Measurements from ENCODE around the gene ZNF385B.
"Not testable (repeated sequence)": the region's sequence is repeated elsewhere in the genome, so short reads cannot be mapped to it uniquely, and the experiment has no call there.

Gene ZNF385B

DNA sequence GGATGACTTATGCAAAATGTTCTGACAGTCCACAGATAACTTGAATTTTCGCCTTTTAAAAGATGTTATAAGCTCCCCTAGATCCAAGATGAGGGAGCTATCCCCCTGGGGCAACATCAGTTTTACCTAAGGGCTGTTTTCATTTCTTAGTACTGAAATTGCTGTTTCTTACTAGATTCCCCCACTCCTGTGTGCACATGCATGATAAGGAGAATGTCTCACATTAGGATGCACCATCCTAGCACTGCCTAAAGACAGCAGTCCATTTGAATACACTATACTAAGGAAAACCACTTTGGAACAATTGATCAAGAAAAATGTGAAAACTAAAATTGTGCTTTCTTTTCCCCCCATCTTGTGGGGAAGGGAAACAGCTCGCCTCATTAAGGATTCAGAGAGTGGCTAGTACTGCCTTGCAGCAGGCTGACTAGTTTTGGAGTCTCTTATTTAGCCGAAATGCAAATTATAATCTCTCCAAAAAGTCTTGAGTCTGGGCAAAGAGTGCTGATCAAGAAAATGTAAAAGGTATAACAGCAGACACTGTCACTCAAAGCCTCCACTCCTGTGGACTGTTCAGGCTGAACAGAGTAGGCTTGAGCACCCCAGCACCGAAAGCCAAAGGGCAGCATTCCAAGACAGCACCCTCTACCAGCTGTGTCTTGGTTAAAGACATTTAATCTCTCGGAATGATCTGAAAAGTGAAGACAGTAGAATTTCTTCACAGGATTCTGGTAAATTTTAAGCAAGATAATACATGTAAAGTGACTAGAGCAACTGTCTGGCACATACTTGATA lies 65.0 kb downstream of the ZNF385B start:
- DNase-seq: no peak

DNA sequence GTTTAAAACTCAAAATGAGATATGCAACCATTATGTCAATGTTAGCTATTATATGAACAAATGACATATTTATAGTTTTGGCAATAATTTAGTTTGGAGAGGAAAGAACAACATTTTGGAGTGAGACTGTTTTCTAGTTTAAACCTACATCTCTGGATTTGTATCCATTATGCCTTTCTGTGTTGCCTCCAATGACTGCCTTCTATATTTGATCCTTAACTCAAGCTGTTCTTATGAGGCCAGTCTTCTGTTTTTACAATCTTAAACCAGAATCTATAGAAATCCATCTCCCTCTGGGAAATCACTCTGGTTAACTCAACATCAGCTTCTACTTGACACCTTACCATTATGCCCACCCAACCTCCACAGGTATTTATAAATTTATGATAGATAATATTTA lies 67.5 kb downstream of the ZNF385B start:
- DNase-seq: no peak

DNA sequence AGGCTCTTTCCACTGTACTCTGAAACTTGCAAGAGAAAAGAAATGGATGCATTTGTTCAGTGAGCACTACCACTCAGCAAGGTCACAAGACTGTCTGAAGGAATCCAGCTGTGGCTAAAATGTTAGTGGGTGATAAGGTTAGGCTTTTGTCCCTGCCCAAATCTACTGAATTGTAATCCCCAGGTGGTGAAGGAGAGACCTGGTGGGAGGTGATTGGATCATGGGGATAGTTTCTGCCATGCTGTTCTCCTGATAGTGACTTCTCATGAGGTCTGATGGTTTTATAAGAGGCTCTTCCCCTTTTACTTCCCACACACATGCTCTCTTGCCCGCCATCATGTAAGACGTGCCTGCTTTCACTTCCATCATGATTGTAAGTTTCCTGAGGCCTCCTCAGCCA lies 68.2 kb downstream of the ZNF385B start:
- DNase-seq: no peak

DNA sequence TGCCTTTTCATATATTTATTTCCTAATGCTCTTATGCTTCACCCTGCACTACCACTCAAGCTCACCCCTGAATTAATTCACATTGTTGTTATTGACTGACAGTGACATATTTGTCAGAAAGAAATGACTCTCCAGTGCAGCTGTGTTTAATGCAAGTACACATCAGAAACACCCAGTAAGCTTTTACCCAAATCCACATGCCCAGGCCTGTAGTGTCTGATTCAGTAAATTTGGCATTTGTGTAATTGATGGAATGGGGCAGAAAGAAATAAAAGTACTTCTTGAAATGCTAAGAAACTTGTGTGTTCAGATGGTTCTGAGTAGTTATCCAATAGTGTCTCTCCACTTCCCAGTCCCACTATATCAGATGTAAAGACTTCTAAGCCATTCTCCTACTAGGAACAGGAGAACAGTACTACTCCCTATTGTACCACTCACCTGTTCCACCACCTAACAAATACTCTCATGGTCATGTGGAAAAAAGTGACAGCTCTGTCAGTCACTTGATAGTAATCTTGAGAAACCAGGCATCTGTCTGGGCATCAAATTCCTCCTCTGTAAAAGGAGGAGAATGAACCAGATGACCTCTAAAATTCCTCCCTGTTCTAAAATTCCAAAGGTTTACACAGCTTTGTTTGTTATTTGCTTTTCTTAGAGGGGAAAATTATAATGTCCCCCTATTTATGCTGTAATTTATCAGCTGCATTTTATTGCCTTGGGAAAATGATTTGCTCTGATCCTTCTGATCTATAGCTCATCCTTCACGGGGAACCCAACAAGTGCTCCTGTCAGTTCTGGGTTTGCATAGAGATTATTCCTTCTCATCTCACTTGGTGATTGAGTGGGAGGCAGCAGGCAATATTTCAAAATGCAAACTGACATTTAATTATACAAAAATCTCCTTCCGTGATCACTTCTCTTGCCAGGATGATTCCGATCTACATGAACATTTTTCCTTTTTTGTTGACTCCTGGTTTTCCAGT lies 70.9 kb downstream of the ZNF385B start:
- no peak for DNase-seq

DNA sequence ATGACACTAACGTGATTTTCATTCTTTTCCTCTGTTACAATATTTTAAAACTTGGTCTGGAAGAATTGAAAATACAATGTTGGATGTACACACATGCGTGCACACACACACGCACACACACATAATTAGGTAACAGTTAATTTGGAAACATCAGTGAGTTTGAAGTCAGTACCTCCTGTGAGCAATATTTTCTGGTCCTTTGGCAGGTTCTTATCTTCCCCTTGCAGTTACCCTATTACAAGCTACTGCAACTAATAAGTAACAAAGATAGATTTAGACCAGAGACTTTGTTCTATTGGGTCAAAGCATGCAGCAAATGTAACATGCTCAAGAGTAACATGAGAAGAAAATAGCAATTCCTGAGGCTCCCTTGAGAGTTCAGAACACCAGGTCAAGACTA lies 73.3 kb downstream of the ZNF385B start:
- DNase-seq: no peak

DNA sequence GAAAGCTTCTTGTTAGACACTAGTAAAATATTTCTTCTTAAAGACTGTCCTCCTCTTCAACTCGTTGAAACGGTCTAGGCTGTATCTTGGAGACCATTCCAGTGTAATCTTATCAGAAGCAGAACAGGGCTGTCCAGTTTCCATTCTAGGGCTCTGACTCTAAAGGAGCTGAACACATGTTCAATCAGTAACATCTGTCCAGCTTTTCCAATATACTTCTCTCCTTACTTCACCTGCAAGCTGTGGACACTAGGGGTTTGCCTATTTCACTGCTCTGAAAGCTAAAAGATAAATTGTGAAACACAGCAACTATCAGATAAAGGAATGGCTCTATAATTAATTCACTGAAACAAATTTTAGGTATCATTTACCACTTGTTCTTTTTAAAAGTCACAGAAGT lies 73.8 kb downstream of the ZNF385B start:
- no peak for DNase-seq

DNA sequence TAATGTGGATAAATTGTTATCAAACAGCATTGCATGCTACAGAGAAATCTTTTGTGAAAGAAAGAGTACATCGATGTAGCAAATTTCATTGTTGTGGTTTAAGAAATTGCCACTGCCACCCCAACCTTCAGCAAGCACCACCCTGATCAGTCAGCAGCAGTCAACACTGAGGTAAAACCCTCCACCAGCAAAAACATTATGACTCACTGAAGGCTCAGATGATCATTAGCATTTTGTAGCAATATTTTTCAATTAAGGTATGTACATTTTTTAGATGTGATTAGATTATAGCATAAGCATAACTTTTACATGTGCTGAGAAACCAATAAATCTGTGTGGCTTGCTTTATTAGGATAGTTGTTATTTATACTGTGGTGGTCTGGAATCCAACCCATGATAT lies 75.5 kb downstream of the ZNF385B start:
- no peak for DNase-seq

DNA sequence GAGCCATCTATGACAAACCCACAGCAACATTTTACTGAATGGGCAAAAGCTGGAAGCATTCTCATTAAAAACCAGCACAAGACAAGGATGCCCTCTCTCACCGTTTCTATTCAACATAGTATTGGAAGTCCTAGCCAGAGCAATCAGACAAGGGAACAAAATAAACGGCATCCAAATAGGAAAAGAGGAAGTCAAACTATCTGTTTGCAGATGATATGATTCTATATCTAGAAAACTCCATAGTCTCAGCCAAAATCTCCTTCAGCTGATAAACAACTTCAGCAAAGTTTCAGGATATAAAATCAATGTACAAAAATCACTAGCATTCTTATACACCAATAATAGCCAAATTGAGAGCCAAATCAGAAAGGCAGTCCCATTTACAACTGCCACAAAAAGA lies 79.1 kb downstream of the ZNF385B start:
- not testable (repeated sequence) for DNase-seq

DNA sequence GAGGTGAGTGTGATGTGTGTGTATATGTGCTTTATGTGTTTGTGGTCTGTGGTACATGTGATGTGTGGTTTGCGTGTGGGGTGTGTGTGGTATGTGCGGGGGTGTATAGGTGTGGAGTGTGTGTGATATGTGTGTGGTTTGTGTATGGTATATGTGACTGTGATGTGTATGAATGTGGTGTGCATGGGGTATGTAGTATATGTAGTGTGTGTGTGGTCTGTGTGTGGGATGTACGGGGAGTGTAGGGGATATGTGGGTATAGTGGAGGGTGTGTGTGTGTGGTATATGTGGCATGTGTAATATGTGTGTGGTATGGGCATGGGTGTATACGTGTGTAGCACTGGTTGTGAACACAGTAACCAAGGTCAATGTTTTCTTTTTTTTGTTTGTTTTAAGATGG lies 87.4 kb downstream of the ZNF385B start:
- DNase-seq: no peak

DNA sequence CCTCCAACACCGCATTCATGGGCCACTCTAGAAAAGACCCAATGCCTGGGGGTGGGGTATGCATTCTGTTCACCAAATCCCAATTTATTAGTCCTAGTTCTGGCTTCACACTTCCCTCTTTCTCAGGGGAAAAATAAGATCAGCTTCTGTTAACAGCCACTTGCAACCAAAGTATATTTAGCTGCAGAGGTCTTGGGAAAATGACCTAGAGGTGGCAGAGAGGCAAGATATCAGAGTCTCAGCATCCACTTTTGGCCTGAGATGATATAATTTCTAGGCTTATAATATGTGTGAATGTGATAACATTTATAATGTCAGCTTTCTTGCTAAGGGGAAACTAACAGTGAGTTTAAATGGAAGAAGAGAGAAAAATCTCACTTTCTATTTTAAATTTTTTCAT lies 89.1 kb downstream of the ZNF385B start:
- no peak for DNase-seq

DNA sequence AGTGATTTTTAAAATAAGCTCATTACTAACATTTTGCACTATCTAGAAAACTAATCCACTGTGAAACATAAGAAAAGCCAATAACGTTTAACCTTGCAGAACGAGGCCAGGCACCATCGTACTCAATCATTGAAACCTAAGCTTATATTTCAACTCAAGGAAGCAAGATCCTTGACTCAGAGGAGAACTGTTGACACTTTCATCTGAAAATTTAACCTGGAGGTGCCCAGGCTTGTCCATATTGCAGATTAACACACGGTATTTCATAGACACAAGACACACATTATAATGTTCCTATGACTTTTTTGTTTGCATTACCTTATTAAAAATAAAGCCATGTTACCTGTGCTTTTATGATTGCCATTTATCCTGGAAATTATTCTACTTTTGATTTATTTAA lies 89.6 kb downstream of the ZNF385B start:
- DNase-seq: no peak

DNA sequence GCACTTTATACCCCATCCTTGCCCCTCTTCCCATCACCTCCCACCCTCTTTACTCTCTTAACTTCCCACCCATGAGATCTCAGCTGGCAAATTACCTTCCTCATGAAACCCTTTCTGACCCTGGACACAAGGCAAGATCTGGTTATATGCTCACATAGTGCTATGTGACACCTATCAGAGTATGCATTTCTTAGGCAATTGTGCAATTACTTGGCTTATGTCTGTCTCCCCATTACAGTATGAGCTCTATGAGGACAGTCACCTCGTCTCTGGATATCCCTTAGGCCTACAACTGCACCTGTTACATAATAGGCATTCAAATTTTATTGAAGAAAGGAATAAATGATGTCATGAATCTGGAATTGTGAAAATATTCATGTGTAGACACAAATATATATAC lies 91.4 kb downstream of the ZNF385B start:
- DNase-seq: no peak

DNA sequence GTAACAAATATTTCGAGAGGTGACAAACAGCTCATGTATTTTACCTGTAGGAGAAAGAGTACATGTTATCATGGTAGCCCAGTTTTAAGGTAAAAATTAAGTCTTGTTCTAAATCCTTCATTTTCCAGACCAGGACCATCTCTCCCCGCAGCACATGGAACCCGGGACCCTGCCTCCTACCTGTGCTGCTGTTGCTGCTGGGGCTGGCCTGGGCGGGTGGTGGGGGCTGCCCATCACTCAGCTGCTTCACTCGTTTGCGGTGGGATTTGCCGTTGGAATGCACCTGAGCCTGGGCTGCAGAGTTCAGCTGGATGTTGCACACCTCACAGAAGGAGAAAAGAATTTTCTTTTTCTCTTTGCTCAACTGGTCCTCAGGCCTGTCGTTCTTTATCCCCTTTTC lies 92.1 kb downstream of the ZNF385B start:
- DNase-seq: no peak

DNA sequence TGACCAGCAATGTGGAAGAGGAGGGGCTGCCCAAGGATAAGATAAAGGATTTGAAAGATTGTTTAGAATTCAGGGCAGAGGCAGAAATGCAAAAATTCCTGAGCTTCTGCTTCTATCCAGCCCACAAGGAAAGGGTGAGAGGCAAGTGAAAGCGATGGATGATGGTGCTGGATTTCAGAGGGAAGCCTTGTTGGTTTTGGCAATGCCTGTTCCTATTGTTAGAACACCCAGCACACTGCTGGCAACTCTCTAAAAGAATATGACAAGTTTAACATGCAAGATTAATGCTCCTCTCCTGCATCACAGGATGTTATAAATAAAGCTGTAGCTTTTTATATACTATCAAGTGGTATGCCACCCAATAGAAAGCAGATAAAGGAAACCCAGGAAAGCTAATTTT lies 92.6 kb downstream of the ZNF385B start:
- no peak for DNase-seq

DNA sequence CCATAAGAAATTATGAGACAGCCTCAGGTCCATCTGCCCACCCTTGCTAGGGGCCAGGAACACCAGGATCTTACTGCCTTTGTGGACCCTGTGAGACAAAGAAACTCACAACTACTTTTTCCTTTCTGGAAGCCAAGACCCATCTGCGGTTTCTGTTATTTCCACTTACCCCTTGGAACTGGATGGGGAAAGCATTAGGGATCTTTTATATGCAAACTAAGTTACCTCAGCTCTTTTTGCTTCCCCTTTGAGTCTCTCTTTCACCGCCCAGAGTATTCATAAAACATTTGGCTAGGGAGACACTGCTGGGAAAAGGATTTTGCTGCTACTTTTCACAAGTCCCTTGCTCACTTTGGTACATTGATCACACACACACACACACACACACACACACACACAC lies 95.7 kb downstream of the ZNF385B start:
- no peak for DNase-seq

DNA sequence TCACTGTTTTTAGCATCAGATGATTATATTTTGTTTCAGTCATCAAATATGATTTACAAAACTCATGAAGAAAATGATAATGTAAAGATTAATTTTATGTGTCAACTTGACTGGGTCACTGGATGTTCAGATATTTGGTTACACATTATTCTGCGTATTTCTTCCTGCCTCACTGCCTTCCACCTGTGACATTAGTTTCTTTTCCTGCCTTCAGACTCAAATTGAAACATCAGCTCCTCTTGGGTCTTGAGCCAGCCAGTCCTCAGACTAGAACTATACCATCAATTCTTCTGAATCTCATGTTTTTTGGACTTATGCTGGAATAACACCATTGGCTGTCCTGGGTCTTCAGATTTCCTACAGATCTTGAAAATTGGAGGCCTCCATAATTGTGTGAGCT lies 96.7 kb downstream of the ZNF385B start:
- no peak for DNase-seq

DNA sequence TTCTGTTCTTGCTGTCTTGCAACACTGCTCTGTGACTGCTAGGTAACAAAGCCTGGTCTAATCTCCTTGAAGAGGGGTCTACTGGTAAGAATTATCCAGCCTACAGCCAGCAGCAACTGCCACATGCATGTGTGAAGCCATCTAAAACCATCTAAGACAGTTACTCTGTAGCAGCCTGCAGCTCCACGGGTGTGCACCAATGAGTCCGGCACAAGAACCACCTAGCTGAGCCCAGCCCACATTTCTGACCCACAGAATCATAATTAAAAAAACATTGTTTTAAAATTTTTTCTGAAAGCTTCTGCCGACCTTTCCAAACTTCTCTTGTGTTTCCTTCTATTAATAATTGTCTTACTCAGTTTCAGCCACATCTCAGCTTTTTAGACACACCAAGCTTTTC lies 102.8 kb downstream of the ZNF385B start:
- DNase-seq: no peak

DNA sequence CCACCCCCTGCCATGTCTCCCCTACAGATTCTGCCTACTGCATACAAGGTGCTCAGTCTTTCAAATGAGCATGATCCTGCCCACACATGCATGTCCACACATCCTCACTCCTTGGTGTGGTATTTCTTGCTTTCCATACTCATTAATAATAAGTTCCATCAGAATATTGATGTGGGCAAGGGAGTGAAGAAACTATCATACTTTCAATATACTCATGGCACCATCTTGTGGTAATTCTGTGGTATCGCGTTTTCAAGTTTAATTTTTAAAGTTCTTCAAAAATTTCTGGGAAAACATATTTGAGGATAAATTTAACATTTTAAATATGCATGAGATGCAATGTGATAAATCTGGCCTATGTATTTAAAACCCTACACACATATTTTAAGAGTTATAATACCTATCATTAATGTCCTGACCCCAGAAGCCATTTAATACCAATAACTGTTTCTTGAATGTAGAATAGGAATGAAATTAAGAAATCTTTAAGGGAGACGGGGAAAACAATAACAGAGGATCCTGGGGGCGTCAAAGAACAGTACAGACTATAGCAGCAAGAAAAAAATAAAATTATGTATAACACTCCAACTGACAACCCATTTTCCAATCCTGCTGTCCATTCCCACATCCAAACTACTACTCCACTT lies 110.1 kb downstream of the ZNF385B start:
- DNase-seq: no peak

DNA sequence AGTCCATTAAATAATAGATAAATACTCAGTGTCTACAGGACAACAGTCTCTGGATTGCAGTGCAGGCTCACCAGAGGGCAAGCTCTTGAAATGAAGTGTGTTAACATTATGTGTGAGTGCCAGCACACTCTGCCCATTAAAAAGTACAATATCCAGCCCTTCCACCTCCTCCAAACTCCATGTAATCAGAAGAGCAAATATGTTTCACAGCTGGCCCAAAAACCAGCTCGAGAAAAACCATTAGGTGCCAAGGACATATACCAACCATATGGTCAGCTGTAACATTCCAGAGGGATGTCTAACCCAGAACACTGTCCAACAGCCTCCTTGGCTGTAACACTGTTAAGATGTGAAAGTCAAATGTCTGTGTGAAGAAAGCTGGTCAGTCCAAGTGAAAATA lies 112.2 kb downstream of the ZNF385B start:
- no peak for DNase-seq

DNA sequence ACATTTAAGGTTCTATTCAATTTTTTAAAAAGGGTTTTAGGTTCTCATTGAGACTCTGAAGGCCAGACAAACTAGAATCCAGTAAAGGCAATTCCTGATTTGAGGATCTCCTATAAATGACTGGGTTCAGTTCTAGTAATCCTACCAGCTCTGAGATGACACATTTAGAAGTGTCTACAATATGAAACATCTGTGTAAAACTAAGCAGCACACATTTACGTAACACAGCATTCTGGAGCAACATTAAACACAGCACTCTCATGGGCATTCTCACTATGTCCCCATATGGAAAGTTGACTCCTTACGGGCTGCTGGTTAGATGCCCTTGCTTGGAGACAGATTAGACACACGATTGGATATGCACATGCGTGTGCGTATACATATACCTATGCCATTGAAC lies 114.4 kb downstream of the ZNF385B start:
- no peak for DNase-seq

DNA sequence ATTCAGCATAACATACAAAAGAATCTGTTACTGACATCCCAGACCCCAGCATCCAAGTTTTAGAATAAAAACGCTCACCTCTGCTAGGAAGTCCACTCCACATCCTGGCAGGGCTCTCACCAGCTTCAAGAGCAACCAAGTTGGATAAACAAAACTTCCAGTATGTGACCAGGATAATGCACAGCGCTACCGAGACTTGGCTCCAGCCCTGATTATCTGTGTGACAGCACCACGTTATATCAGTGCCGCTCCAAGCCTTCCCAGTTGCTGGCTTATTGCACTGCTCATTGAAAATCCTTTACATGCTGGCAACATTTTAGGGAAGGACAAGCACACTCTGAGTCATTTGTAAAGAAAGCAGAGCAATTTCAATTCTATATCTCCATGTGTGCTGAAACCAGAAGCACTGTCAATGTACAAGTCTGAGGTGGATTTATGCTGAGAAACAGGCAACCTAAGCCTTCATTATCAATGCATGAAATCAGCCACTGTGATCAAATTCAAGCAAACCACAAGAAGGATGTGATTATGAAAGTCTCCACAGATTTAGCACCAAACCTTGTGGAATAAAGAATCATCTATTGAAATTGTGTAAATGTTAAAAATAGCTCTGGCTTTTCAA lies 115.7 kb downstream of the ZNF385B start:
- no peak for DNase-seq

DNA sequence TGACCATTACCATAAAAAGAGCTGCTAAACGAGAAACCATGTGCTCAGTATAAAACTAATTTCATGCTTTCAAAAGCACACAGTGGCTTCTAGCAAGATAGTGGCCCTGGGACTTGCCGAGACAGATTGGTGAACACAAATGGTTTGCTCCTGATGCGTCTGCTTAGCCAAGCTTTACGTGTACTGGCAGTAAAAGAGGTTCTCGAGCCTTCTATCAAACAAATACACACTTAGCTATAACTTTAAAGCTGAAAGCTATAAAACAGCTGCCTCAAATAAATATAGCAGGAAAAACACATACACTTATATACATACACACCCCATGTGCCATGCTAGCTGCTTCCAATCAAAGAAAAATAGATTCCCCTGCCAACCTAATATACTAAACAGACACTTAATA lies 117.0 kb downstream of the ZNF385B start:
- no peak for DNase-seq

DNA sequence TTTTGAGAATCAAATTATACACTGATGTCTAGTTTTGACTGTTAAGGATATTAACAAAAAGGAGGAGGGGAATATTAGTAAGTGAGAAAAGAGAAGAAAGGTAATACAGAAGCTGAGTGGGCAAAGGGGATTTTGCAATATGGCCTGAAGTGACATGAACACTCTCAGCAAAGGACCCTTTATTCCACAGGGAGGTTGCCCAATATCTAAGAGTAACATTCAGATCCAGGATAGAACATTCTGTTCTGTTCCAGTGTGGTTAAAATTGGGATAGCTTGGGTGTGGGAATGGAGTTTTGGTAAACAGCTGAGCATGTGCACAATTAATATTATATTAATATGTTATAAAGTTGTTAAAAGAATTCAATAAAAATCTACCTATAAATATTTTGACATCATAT lies 120.1 kb downstream of the ZNF385B start:
- no peak for DNase-seq

Data from stimulated activated CD4-positive, alpha-beta T cell treated with anti-CD3 and anti-CD28 coated beads, Interleukin-4, amount 100 ng/mL, for 24 hours (primary cell).